GM21381 (cell line): Measurements from ENCODE around the gene HDAC7.

Experiments used
- ATAC-seq: cut with Tn5 transposase; IDR thresholded peaks from one replicate; pipeline ENCODE4 v1.9.1; 2021; ENCODE audit warnings: mild to moderate bottlenecking, moderate library complexity; ENCODE audit not compliant: unreplicated experiment

Gene HDAC7

DNA sequence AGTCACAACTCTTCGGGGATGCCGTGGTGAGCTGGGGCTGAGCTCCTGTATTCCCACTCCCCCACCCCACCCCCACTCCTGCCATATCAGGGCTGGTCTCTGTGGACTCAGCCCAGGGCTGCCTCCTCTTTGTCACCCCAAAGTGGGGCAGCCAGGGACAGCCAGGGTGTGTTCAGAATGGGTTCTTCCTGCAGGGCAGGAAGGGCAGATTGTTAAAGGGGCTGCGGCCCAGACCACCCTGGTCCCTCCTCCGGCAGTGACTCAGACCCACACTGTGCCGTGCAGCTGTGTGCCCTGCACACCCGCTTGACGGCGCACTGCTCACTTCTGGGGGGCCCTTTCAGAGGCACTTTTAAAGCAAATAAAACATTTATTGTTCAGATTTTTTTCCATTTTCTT lies 37.3 kb downstream of the HDAC7 start:
- ATAC-seq: no peak

GRCh38 chr12:47781479-47782371 lies 38.0 kb downstream of the HDAC7 start:
- ATAC-seq: no peak

- no peak for ATAC-seq
Measured at GRCh38 chr12:47779943-47780504, 39.7 kb downstream of the HDAC7 start.

DNA sequence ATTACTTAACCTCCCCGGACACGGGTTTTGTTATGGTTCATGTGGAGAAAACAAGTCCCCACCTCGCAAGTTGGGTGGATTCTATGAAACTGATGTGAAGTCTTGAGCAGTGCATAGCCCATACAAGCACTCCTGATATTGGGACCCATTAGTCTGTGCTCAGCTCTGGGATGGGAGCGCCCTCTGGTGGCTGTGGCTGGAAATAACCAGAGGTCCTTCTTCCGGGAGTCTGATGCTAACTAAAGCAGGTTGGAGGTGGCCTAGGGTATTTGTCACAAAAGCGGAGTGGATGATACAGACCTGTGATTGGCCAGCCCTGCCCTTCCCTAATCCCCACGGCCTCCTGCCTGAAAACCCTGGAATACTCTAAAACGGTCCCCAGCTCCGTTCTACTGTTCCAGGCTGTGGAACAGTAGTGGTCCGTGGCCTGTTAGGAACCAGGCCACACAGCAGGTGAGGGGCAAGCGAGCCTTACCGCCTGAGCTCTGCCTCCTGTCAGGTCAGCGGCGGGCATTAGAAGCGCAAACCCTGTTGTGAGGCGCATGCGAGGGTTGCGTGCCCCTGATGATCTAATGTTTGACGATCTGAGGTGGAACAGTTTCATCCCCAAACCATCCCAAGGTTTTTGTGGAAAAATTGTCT lies 40.3 kb downstream of the HDAC7 start:
- ATAC-seq: peak; percentile 71

- ATAC-seq: no peak
Measured at GRCh38 chr12:47778881-47779280, 40.8 kb downstream of the HDAC7 start.

GRCh38 chr12:47777741-47778558 lies 41.8 kb downstream of the HDAC7 start:
- no peak for ATAC-seq

DNA sequence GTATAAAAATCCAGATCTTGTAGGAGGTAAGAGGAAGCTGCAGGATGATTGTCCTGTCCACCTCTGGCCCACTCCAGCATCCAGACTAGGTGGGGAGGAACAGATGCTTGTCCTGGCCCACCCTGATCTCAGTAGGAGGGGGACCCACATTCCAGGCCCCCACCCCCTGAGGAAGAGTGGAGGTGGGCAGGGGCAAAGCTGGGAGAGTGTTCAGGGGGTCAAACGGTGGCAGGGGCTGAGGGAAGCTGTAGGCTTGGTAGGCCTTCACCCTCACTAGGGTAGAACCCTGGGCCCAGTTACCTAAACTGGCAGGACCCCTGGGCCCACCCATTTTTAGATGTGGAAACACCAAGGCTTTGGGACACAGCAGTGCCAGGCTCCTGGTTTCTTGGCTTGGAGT lies 42.6 kb downstream of the HDAC7 start:
- no peak for ATAC-seq

DNA sequence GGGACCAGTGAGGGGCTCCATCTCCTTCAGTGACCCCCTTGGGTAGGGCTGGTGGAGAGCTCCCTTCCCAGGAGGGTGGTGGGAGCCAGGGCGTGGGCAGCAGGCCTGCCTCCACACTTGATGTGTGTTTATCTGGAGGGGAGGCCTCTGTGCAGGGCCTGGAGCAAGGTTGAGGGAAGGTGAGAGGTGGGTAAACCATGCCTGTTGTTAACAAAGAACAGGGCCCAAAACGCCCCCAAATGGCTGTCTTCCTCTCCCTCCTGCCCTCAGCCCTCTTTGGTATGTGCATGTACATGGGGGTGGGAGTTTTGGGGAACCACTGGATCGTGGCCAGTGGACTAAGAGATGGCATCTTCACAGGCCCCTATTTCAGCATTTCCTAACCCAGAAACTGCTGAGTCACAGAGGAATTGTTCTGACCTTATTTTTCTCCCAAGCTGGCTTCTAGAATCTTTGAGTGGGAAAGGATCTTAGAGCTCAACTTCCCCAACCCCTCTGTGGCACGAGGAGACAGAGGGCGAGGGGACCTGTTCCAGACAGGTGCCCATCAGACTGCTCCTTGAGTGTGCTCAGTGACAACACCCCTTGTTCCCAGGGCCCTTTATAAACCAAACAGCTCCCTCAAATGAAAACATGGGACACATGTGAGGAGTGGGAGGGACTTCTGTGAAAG lies 43.1 kb downstream of the HDAC7 start:
- ATAC-seq: no peak

DNA sequence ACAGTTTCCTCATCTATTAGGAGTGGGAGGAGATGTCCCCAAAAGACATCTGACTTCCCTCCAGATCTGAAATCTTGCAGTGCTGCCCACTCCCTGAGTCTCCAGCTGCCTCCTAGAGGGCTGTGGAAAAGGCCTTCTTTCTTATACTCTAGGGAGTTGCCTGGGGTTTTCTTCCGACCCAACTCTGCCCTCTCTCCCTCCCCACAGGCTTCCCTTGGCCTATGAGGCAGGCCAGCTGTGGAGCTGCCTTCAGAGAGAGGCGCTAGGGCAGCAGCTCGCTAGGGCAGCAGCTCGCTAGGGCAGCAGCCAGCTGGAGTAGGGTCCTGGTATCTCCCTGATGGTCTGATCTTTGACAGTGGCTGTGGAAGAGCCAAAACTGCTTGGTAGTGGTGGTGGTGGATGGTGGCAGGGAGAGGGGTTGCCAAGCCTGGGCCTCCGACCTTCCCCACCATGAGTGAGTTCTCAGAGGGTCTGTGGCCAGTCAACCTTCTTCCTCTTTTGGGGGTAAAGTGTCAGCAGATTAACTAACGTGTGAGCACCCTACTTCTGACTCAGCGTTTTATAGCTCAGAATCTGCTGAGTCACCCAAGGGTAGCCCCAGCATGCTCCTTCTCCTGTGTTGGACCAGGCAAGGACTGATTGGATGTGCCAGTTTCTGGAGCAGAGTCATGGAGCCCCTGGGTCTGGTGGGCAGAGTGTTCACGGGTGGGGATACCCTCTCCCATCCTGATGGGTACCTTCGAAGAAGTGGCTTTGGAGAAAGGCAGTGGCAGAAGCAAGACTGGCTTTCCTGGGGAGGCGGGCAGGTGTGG lies 44.4 kb downstream of the HDAC7 start:
- no peak for ATAC-seq

- no peak for ATAC-seq
Measured at GRCh38 chr12:47774663-47775062, 45.0 kb downstream of the HDAC7 start.

DNA sequence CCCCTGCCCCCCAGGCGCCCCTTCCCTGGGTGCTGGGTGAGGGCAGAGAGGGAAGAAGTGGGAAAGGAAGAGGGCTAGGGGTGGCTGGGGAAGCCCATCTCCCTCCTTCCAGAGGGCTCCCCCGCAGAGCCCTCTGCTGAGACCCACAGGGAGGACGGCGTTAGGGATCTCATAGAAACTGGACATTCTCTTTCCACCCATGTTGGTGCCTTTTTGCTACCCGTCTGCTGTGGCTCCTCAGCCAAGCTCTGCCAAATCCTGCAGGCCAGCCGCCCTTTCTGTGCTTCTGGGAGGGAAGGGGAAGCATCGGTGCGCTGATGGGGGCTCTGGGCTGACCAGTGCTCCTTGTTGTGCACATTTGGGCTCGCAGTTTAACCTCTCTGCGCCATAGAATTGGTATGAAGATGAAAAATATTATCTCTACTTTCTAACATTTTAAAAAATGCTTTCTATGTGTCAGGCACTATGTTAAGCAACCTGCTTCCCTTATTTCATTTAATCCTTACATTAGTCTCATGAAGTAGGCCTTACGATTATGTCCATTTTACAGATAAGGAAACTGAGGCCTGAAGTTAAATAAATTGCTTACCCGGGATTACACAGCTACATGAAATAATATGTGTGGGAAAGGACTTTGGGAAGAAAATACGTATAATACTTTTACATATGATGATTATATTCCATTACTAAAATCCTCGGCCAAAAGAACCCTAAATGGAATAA lies 45.7 kb downstream of the HDAC7 start:
- no peak for ATAC-seq

GRCh38 chr12:47773062-47773857 lies 46.4 kb downstream of the HDAC7 start, which contains the start of gene SLC48A1:
Gene SLC48A1, plus strand, starts transcription at chr12:47773238. Its CDS starts 67 bp downstream, at chr12:47773305.
- ATAC-seq: peak; percentile 84

DNA sequence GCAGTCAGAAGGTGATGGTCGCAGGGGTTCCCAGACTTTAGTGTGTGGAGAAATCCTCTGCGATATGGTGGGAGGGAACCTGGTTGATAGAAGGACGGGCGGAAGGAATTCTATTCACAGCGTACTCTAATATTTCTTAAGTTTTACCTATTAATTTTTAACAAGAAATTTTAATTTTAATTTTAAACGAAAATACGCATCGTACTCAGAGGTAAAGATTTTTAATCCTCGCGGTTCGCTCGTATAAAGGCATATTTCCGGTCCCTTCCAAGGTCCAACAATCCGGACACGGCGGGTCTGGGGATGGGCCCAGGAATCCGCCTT lies 47.0 kb downstream of the HDAC7 start:
- ATAC-seq: no peak

DNA sequence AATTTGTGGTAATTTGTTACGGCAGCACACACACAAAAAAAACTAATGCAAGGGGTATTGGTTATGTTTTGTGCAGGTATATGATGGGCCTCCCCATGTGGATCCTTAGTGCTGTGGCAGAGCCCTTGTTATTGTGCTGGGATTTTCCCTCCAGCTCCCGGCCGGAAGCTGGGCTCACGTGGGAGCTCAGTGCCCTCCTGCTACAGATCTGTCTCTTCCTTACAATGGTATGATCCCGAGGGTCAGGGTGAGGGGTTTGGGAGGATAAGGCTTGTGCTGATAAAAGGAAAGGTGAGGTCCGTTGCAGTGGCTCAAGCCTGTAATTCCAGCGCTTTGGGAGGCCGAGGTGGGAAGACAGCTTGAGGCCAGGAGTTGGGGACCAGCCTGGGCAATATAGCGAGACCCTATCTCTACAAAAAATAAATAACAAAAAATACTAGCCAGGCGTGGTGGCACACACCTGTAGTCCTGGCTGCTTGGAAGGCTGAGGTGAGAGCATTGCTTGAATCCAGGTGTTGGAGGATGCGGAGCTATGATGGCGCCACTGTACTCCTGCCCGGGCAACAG lies 47.5 kb downstream of the HDAC7 start:
- ATAC-seq: no peak

DNA sequence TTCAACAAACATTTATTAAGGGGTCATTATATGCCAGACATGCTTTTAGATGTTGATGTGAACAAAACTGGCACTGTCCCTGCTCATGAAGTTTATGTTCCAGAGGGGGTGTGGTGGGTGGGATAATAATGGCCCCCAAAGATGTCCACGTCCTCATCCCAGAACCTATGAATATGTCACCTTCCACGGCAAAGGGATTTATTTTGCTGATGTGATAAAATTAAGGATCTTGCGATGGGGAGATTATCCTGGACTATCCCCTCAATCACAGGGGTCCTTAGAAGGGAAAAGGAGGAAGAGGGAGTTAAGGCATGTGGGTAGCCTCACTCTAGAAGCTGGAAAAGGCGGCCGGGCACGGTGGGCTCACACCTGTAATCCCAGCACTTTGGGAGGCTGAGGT lies 48.4 kb downstream of the HDAC7 start:
- ATAC-seq: no peak

DNA sequence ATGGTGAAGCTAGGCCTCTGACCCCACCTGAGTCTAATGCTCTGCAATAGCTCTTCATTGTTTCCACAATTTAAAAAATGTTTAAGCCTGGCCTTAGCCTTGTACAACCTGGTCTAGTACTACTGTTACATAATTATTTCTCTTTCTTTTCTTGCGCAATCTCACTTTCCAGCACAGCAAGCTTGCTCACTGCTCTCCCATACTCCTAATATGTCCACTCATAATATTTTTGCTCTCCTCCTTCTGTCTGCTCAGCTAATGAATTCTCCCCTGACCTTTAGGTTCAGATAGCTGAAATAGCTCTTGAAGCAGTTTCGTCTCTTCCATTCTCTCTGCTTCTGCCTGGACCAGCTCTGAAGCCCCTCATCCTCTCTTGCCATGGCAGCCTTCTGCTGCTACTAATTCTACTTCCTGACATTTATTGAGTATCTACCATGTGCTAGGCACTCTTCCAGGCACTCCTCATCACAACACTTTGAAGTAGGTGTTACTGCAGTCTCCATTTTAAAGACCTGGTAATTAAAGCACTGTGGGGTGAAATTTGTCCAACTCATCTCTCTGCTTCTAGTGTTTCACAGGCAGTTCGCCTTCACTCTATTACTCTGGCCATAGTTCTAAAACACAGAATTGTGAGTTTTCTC lies 49.5 kb downstream of the HDAC7 start:
- ATAC-seq: no peak

DNA sequence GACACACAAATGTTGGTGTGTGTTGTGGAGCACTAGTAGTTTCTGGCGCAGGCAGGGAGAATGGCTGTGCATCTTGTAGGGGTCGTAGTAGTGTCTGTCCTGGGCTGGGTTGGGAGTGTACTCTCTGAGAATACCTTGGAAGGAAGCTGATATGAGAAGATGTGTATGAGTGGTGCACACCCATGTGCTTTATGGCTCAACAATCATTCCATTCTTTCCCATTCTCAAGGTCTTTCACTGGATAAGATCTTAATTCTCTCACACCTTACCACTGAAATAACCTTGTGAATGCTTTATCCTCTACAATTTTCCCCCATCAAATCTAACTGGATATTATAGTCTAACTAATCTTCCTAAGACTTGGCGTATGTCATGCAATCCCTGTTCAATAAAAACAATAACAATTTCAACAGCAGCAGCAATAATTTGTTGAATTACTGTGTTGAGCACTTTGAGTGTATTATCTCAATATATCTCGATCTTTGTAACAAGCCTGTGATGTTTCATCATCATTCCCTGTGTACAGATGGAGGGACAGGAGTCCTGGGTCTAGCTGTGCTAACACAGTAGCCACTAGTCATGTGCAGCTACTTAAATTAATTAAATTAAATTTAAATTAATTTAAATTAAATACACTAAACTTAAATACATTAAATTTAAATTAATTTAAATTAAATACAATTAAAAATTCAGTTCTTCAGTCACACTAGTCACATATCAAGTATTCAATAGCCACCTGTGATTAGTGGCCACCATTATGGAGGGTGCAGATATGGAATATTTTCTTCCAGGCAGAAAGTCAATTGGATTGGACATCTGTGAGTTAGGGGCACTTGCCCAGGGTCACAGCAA lies 50.2 kb downstream of the HDAC7 start:
- no peak for ATAC-seq
